Activated naive CD4-positive, alpha-beta T cell (primary cell): ENCODE measurements around the gene SPOCK2.

Experiments used
- DNase-seq, 4 experiments: peaks; one replicate each; lab custom pipeline; 2025; lab: John Stamatoyannopoulos, UW

SPOCK2 gene

DNA sequence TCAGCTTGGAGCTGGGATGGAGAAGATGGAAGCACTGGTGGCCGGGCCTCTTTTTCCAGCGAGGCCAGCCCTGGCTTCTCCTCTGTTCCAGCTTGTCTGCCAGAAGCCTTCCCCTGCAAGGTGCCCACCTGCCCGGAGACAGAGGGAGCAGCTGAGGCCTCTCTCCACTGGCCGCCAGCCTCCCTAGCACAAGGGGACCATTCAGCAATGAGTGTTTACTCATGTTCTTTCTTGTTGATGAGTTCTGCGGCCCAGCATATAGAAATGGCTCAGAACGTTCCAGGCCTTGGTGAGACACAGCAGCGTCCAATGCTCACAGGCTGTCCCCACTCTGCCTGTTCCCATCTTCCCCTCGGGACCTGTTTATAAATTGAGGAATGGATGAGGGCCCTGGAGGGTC, 76.9 kb downstream of the SPOCK2 start:
- DNase-seq = no peak

DNA sequence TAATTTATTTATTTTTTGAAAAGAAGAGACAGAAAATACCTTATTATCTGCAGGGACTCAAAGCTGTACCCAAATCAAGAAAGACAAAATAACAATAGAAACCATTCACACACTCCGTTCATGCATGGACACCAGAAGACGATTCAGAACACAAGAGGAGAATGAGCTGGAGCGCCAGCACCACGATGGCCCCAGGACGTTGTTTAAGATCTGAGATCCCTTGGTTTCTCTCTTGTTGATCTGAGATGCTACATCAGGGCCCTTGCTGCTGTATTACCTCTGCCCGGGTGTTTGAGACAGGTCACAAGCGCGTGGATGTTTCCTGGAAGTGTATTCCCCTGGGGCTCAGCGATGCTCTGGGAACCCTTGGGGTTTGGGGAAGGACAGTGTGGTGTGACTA, 77.3 kb downstream of the SPOCK2 start:
- DNase-seq = no peak

DNA sequence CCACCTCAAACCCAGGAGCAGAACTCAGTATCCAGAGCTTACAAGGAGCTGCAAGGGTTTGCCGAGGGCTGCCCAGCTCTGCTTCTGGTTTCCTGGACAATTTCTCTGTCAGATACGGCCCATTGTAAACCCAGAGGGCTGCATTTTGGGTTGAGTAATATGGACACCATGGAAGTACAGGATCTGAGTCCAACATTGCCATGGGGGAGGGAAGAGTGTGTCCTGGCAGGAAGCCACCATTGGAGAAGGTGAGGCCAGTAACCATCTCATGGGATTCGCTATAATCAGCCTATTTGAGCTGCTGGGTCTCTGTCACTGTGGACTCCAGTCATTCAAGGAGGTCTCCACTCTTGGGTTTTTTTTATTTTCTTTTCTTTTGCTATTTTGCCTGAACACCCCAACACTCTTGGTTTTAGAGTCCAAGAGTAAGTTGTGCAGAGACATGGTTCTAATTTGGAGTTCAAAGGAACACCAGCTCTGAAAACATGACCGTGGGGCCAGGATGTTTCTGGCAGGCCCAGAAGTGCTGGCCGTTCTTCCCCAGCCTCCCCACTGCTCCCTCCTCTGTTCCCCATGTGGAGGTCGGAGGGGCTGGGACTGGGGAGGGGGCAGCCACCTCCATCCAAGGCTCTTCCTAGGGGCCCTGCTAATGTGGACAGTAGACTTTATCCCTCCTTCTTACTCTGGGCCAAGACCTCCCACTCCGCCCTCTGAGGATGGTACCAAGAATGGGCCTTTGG, 77.9 kb downstream of the SPOCK2 start:
- DNase-seq = no peak

DNA sequence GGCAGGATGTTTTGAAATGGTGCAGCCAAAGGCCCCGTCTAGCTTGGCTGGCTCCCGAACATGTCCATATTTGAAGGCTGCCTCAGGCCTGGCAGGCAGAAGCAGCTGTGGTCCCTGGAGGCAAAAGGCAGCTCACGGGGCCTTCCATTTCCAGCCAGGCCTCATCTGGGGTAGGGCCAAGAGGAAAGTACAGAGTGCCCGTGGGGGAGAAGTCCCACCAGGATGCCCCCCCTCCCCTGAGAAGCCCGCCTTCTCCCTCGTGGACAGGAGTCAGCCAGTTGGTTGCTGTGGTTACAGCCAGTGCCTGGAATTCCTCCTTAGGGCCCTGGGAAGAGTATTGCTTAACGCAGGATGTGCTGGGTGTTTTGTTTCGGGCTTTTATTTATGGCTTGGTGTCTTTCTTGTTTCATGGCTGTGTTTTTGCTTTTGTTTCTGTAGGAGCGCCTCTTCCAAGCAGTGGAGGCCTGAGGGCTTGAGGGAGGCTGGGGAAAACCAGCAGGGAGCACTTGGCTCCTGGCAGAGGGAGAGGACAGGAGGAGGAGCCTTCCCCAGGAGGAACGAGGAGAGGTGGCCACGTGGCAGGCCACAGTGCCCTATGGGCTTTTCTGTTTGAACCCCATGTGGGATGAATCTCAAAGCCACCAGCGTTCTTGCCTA, 78.8 kb downstream of the SPOCK2 start:
- no peak for DNase-seq

DNA sequence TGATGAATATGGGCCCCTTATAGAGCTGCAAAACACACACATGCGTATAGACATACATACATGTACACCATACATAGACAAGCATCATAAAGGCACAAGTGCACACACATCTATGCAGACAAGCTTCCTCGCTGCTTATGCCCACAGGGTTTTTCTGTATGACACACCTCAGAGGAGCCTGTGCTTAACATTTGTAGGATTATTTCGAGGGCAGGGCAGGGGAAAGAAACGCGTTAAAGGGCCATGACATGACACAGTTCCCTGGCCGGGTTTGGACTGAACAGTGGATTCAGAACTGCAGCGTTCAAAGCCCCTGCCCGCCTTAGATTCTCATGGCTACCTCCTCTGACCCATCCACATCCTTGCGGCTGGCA, 79.3 kb downstream of the SPOCK2 start:
- DNase-seq = no peak
